H9 (cell line): ENCODE measurements around the gene ARAP1. TPM values are rescaled to one million over a fixed set of nuclear protein-coding genes. Genes with fewer than 3 reads are reported as not detected.

ENCODE experiments used
- DNase-seq: peaks from one replicate; pipeline ENCODE4 v3.0.0-alpha.2; 2017
- H2AFZ ChIP-seq: one replicate; pipeline ENCODE4 v1.6.1; 2013; ENCODE audit warnings: mild to moderate bottlenecking, low read length, control low read depth, moderate library complexity
- H2AK5ac ChIP-seq: 2 replicates; pipeline ENCODE4 v1.6.1; 2013; ENCODE audit warnings: low read length, control low read depth, mixed read lengths; ENCODE audit not compliant: insufficient read length
- H2BK120ac ChIP-seq: one replicate; pipeline ENCODE4 v1.6.1; 2013; ENCODE audit warnings: low read depth, mild to moderate bottlenecking, low read length, control low read depth, inconsistent platforms; ENCODE audit not compliant: poor library complexity, severe bottlenecking
- H2BK12ac ChIP-seq: 2 replicates; pipeline ENCODE4 v1.6.1; 2013; ENCODE audit warnings: low read length, control low read depth, mixed read lengths, low read depth; ENCODE audit not compliant: insufficient read length
- H2BK15ac ChIP-seq: 2 replicates; pipeline ENCODE4 v1.6.1; 2013; ENCODE audit warnings: low read depth, low read length, control low read depth
- H2BK20ac ChIP-seq: one replicate; pipeline ENCODE4 v1.6.1; 2013; ENCODE audit warnings: low read depth, mild to moderate bottlenecking, low read length, control low read depth, inconsistent platforms; ENCODE audit not compliant: poor library complexity, severe bottlenecking
- H2BK5ac ChIP-seq: 2 replicates; pipeline ENCODE4 v1.6.1; 2013; ENCODE audit warnings: low read length, control low read depth, mixed read lengths; ENCODE audit not compliant: insufficient read length
- H3K14ac ChIP-seq: 2 replicates; pipeline ENCODE4 v1.6.1; 2013; ENCODE audit warnings: low read length, control low read depth; ENCODE audit not compliant: insufficient read depth
- H3K18ac ChIP-seq: 2 replicates; pipeline ENCODE4 v1.6.1; 2013; ENCODE audit warnings: low read depth, mild to moderate bottlenecking, mixed read lengths, low read length, control low read depth; ENCODE audit not compliant: insufficient read length
- H3K23ac ChIP-seq: 2 replicates; pipeline ENCODE4 v1.6.1; 2013; ENCODE audit warnings: low read length, control low read depth, mixed read lengths, low read depth; ENCODE audit not compliant: insufficient read length
- H3K23me2 ChIP-seq: 2 replicates; pipeline ENCODE4 v1.6.1; 2013; ENCODE audit warnings: low read depth, mild to moderate bottlenecking, mixed read lengths, low read length, control low read depth; ENCODE audit not compliant: insufficient read length, poor library complexity, severe bottlenecking
- H3K27ac ChIP-seq: 2 replicates; pipeline ENCODE4 v1.5.1; 2013; ENCODE audit warnings: low read length, control low read depth, mixed read lengths, low read depth; ENCODE audit not compliant: insufficient read length
- H3K27me3 ChIP-seq: 2 replicates; pipeline ENCODE4 v1.6.1; 2013; ENCODE audit warnings: low read length, control low read depth, inconsistent platforms; ENCODE audit not compliant: insufficient read depth
- H3K4ac ChIP-seq: 2 replicates; pipeline ENCODE4 v1.6.1; 2013; ENCODE audit warnings: low read depth, mild to moderate bottlenecking, control low read depth, inconsistent platforms, low read length, moderate library complexity
- H3K4me1 ChIP-seq: 2 replicates; pipeline ENCODE4 v1.6.1; 2013; ENCODE audit warnings: low read length, control low read depth, inconsistent platforms; ENCODE audit not compliant: insufficient read depth
- H3K4me2 ChIP-seq: 2 replicates; pipeline ENCODE4 v1.6.1; 2013; ENCODE audit warnings: low read length, control low read depth, mixed read lengths; ENCODE audit not compliant: insufficient read length, insufficient read depth
- H3K56ac ChIP-seq: 2 replicates; pipeline ENCODE4 v1.6.1; 2013; ENCODE audit warnings: low read depth, mild to moderate bottlenecking, mixed read lengths, low read length, control low read depth; ENCODE audit not compliant: insufficient read length
- H3K79me1 ChIP-seq: 2 replicates; pipeline ENCODE4 v1.6.1; 2013; ENCODE audit warnings: low read depth, mild to moderate bottlenecking, moderate library complexity, low read length, control low read depth, inconsistent platforms; ENCODE audit not compliant: insufficient read depth, poor library complexity, severe bottlenecking
- H3K79me2 ChIP-seq: 2 replicates; pipeline ENCODE4 v1.6.1; 2013; ENCODE audit warnings: low read length, control low read depth, inconsistent platforms; ENCODE audit not compliant: insufficient read depth
- H3K9ac ChIP-seq: 2 replicates; pipeline ENCODE4 v1.6.1; 2013; ENCODE audit warnings: low read length, control low read depth, mixed read lengths; ENCODE audit not compliant: insufficient read length; ENCODE audit errors: extremely low read depth
- H3K9me3 ChIP-seq: one replicate; pipeline ENCODE4 v1.6.1; 2013; ENCODE audit warnings: low read depth, low read length, inconsistent platforms; ENCODE audit not compliant: control insufficient read depth
- H3T11ph ChIP-seq: one replicate; pipeline ENCODE4 v1.6.1; 2013; ENCODE audit warnings: mild to moderate bottlenecking, low read length, control low read depth, inconsistent platforms
- H4K20me1 ChIP-seq: one replicate; pipeline ENCODE4 v1.6.1; 2013; ENCODE audit not compliant: control insufficient read depth, insufficient read length, insufficient read depth
- H4K5ac ChIP-seq: 2 replicates; pipeline ENCODE4 v1.6.1; 2013; ENCODE audit warnings: low read depth, mild to moderate bottlenecking, mixed read lengths, low read length, control low read depth; ENCODE audit not compliant: insufficient read length
- H4K8ac ChIP-seq: replicated peaks from 2 replicates; pipeline ENCODE4 v1.6.1; 2013; ENCODE audit warnings: low read length, control low read depth, mixed read lengths, low read depth; ENCODE audit not compliant: insufficient read length
- H4K91ac ChIP-seq: 2 replicates; pipeline ENCODE4 v1.6.1; 2013; ENCODE audit warnings: low read depth, mild to moderate bottlenecking, moderate library complexity, mixed read lengths, low read length, control low read depth; ENCODE audit not compliant: insufficient read length
- H3K27ac Mint-ChIP-seq, 3 experiments: 2 replicates in 2 of 3; 3 replicates in 1 of 3; pipeline ENCODE4 v1.8.0; 2020 to 2021; ENCODE audit warnings: mixed read lengths in 3 of 3, mild to moderate bottlenecking in 1 of 3, moderate library complexity in 1 of 3
- H3K27me3 Mint-ChIP-seq: 2 replicates; pipeline ENCODE4 v1.8.0; 2021; ENCODE audit warnings: low read depth, mild to moderate bottlenecking, moderate library complexity, mixed read lengths
- H3K36me3 Mint-ChIP-seq, 3 experiments: 2 replicates in 2 of 3; 3 replicates in 1 of 3; pipeline ENCODE4 v1.8.0; 2020 to 2021; ENCODE audit warnings: low read depth in 3 of 3, mixed read lengths in 3 of 3; ENCODE audit not compliant: insufficient read depth in 1 of 3
- H3K4me1 Mint-ChIP-seq, 2 experiments: 2 replicates each; pipeline ENCODE4 v1.8.0; 2020; ENCODE audit warnings: mixed read lengths in 2 of 2
- H3K4me3 Mint-ChIP-seq, 2 experiments: 2 replicates in 1 of 2; 3 replicates in 1 of 2; pipeline ENCODE4 v1.8.0; 2020 to 2021; ENCODE audit warnings: mild to moderate bottlenecking in 2 of 2, mixed read lengths in 2 of 2, moderate library complexity in 1 of 2
- H3K9me3 Mint-ChIP-seq, 2 experiments: 2 replicates in 1 of 2; 3 replicates in 1 of 2; pipeline ENCODE4 v1.8.0; 2020; ENCODE audit warnings: mild to moderate bottlenecking in 2 of 2, mixed read lengths in 2 of 2, moderate library complexity in 1 of 2
- total RNA-seq: library from RNA; stranded (reverse); gene quantifications from 2 replicates; pipeline ENCODE4 v1.2.1, GENCODE V29; 2021
- TF ChIP-seq, protein P1 (sequence below): fragments of 200-600 bp; sonication (generic); conservative IDR thresholded peaks from 3 replicates; pipeline ENCODE4 v1.8.0; 2021; ENCODE audit warnings: antibody characterized with exemption, mild to moderate bottlenecking

ARAP1 gene
- total RNA-seq, 1 experiment from 2014 or later, result 59.4 TPM

DNA sequence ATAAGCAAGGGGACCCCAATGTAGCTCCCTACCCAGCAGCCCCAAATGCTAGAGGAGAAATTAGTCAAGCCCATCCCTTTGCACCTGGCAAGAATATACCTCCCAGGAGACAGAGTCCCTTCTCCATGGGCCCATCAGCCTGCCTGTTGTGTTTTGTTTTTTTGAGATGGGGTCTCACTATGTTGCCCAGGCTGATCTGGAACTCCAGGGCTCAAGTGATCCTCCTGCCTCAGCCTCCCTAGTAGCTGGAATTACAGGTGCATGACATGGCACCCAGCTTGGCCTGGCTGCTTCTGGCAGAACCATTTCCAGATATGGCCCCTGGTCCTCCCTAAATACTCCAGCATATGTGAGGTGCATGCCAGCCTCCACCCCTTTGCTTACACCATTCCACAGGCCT lies 100.1 kb downstream of the ARAP1 start:
- Histone ChIP-seq H3T11ph (no peak overlapping the region), H3K9ac (no peak overlapping the region), H2AFZ (no peak overlapping the region), H2BK20ac (no peak overlapping the region), H3K79me2 (no peaks in the 10 kb centered on the region), H2BK12ac (no peak overlapping the region), H3K4ac (no peak overlapping the region), H3K23ac (no peak overlapping the region), H3K9me3 (no peaks in the 10 kb centered on the region), H2AK5ac (no peak overlapping the region), H4K91ac (no peak overlapping the region), H3K4me2 (no peak overlapping the region), H3K27me3 (no peaks in the 10 kb centered on the region), H3K14ac (no peak overlapping the region), H3K4me1 (no peaks in the 10 kb centered on the region), H3K27ac (no peak overlapping the region), H3K23me2 (no peaks in the 10 kb centered on the region), H3K79me1 (no peaks in the 10 kb centered on the region), H4K5ac (no peak overlapping the region), H2BK5ac (no peak overlapping the region), H3K18ac (no peak overlapping the region), H4K20me1 (no peaks in the 10 kb centered on the region), H2BK15ac (no peak overlapping the region), H3K56ac (no peak overlapping the region), H2BK120ac (no peak overlapping the region), H4K8ac (no peak overlapping the region)
- peaks cover 26% of the 10 kb centered on the region for H3K27me3 Mint-ChIP-seq
- H3K27ac Mint-ChIP-seq, result no peak overlapping the region
- no peaks in the 10 kb centered on the region for H3K36me3 Mint-ChIP-seq
- no peaks in the 10 kb centered on the region for H3K9me3 Mint-ChIP-seq
- no peak overlapping the region for H3K4me3 Mint-ChIP-seq
- H3K4me1 Mint-ChIP-seq, result peaks cover 17 to 29% of the 10 kb centered on the region in 2 experiments
- TF ChIP-seq, protein P1, sequence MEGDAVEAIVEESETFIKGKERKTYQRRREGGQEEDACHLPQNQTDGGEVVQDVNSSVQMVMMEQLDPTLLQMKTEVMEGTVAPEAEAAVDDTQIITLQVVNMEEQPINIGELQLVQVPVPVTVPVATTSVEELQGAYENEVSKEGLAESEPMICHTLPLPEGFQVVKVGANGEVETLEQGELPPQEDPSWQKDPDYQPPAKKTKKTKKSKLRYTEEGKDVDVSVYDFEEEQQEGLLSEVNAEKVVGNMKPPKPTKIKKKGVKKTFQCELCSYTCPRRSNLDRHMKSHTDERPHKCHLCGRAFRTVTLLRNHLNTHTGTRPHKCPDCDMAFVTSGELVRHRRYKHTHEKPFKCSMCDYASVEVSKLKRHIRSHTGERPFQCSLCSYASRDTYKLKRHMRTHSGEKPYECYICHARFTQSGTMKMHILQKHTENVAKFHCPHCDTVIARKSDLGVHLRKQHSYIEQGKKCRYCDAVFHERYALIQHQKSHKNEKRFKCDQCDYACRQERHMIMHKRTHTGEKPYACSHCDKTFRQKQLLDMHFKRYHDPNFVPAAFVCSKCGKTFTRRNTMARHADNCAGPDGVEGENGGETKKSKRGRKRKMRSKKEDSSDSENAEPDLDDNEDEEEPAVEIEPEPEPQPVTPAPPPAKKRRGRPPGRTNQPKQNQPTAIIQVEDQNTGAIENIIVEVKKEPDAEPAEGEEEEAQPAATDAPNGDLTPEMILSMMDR, result no peak
- DNase-seq, result no peak
